Fibroblast of lung (primary cell): ENCODE data around the gene GLIS1.

ENCODE experiments used
- EZH2 ChIP-seq: IDR thresholded peaks from 2 replicates; pipeline ENCODE4 v1.5.1; 2012; ENCODE audit warnings: low read length, control low read depth, mild to moderate bottlenecking; ENCODE audit errors: missing control alignments
- TF ChIP-seq, protein P1 (sequence below), 2 donors: IDR thresholded peaks in 1 of 2; conservative IDR thresholded peaks in 1 of 2; 1 replicate in 1 of 2; 2 replicates in 1 of 2; pipeline ENCODE4 v1.5.1; 2011 to 2012; ENCODE audit warnings: low read length in 2 of 2, control low read depth in 1 of 2, inconsistent platforms in 1 of 2, low read depth in 1 of 2, mild to moderate bottlenecking in 1 of 2

DNA sequence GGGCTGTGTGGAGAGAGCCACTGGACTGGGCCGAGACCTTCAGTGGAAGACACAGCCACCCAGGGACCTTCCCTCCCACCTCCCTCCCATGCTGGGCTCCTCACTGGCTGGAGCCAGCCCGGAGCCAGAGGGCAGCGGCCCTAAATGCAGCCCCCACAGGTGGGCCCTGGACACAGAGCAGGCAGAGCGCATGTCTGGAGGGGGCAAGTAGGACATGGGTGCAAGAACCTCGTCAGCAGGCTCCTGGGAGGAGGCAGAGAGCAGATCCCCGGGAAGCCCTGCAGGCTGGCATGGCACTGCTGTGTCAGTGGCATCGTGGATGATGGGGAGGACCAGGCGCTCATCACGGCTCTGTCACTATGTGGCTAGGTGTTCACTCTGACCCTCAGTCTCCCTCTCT, 234.1 kb downstream of the GLIS1 start:
- no peak for TF ChIP-seq EZH2
- TF ChIP-seq, protein P1, sequence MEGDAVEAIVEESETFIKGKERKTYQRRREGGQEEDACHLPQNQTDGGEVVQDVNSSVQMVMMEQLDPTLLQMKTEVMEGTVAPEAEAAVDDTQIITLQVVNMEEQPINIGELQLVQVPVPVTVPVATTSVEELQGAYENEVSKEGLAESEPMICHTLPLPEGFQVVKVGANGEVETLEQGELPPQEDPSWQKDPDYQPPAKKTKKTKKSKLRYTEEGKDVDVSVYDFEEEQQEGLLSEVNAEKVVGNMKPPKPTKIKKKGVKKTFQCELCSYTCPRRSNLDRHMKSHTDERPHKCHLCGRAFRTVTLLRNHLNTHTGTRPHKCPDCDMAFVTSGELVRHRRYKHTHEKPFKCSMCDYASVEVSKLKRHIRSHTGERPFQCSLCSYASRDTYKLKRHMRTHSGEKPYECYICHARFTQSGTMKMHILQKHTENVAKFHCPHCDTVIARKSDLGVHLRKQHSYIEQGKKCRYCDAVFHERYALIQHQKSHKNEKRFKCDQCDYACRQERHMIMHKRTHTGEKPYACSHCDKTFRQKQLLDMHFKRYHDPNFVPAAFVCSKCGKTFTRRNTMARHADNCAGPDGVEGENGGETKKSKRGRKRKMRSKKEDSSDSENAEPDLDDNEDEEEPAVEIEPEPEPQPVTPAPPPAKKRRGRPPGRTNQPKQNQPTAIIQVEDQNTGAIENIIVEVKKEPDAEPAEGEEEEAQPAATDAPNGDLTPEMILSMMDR (conservative IDR thresholded peaks at IDR 0.05 in 1 of 2, IDR thresholded peaks at IDR 0.05 in 1 of 2; ENCODE audit: low read depth in 1 of 2, low read length in 2 of 2), result no peak
